GM18526 (cell line): ENCODE results near the gene ARHGAP18.

ENCODE experiments used
- POLR2A ChIP-seq: IDR thresholded peaks from 3 replicates; pipeline ENCODE4 v1.6.1; 2011; ENCODE audit not compliant: insufficient read length; ENCODE audit errors: extremely low read depth

ARHGAP18 gene

DNA sequence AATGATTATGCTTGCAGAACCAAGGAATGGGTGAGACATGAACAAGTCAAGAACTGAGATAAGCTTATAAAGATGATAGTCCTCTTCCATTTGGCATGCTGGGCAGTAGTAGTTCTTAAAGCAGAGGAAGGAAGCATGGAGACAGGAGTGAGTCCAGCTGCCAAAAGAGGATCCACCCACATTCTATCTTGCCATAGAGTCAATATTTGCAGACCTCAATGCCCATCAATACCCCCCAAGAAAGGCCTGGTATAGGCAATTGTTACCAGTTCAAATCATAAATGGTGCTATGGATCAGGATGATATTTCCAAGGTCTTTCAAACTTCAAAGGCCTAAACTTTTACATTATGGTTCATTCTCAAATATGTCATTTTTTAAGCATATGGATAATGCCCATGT, 4.8 kb downstream of the ARHGAP18 start:
- TF ChIP-seq POLR2A, result no peak

DNA sequence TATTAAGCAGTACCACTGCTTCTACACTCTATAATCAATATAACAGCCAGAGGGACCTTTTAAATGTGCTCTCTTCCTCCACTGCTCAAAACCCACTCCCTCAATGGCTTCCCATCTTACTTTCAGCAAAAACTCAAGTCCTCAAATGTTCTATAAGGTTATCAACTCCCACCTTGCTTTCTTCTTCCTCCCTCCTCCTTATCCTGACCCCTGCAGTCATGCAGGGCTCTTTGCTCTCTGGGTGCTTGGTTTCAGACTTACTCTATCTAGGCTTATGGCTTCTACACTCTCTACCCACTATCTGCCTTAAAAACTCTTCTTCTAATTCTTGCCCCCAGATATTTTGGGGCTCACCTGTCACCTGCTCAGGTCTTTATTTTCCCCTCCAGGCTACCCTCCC, 5.3 kb downstream of the ARHGAP18 start:
- TF ChIP-seq POLR2A, result no peak

DNA sequence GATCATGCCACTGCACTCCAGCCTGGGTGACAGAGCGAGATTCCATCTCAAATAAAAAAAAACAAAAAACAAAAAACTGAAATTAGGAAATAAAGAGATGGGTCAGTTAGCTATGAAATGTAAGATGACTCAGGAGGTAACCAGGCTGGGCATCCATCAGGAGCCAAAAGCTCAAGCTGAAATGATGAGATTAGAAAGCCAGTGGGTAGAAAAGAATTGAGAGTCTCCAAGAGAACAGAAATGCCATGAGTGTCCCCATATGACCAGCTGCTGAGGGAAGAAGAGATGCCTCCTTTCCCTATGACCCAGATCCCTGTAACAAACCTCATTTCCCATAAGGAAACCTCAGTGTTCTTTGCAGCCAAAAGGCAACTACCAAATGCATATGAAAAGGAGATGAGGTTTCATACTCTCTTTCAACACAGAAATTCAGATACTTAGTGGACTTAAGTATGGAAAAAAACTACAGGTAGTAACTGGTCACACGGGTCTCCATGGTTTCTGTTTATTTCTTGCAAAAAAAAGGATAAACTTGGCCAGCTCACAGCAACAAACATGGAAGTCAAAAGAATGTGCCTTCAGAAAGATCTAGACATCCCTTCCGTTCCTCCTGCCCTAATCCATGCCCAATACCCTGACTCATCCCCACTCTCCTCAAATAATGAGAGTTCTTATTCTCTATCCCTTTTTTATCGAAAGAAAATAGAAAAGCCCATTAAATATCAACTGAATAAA, 8.1 kb downstream of the ARHGAP18 start:
- no peak for TF ChIP-seq POLR2A

DNA sequence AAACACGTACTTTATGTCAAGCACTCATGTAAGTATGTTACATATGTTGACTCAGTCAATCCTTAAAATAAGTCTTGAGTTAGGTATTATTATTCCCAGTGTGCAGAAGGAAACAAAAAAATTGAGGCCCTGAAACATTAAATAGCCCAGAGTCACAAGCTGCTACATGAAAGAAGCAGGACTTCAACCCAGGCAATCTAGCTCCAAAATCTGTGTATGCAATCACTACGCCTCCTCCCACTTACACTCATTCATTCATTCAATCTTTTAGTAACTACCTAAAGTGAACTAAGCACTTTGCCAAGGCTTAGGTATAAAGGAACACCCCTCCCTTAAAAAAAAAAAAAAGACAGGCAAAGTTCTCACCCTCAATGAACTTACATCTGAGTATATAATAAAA, 9.3 kb downstream of the ARHGAP18 start:
- TF ChIP-seq POLR2A, result no peak

DNA sequence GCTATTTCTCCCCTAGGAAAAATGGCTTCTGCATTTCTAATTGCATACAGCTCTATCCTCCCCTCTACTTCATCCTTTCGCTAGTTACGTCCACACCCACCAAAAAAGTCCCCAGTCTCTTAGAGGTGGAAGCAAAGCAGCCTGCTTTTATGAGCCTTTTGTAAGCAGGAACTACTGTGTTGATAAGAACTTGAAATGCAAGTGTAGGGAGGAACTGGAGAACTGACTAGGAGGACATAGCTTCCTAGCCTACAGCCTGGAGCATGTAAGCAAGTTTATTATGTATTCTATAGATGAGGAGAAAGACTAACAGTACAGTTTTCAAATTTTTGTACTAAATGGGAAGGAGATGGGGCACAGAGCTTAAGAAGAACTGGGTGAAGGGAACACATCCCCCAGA, 10.3 kb downstream of the ARHGAP18 start:
- no peak for TF ChIP-seq POLR2A

DNA sequence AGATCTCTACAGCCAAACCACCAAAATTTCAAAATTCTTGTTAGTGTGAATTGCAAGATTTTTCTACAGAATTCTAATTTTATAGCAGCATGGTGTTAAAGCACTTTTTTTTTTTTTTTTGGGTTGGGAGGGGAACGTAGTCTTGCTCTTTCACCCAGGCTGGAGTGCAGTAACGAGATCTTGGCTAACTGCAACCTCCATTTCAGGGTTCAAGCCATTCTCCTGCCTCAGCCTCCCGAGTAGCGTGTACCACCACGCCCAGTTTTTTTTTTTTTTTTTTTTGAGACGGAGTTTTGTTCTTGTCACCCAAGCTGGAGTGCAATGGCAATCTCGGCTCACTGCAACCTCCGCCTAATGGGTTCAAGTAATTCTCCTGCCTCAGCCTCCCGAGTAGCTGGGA, 11.5 kb downstream of the ARHGAP18 start:
- TF ChIP-seq POLR2A, result no peak

DNA sequence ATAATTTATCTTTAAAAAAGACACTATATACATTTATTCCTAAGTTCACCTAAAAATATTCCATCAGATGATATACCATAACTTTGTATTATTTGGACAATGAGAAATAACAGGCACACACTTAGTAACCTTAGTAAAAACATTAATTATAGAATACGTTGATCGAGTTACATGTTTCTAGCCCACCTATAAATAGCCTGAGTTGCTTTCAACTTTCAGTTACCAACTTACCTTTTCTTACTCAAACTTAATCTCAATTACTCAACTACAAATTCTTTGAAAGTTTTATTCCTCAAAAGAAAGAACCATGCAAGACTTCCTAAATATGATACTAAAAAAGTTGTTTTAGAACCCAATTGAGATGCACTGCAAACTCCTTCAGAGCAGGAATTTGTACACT, 12.2 kb downstream of the ARHGAP18 start:
- no peak for TF ChIP-seq POLR2A

DNA sequence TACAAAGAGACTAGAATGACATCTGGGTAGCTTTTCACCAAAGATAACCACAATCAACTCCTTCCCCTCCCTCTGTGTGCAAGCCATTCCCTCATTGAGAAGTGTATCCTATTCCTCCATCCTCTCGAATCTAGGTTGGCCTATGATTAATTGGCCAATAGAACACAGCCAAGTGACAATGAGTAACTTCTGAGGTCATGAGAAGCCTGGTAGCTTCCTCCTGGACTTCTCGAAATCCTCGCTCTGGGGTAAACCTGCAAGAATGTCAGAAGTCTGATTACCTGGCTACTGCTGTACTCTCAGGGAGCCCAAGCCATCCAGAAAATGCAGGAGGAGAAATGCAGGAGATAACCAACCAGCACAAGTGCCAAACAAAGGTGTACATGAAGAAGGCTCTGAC, 13.1 kb downstream of the ARHGAP18 start:
- TF ChIP-seq POLR2A, result no peak

DNA sequence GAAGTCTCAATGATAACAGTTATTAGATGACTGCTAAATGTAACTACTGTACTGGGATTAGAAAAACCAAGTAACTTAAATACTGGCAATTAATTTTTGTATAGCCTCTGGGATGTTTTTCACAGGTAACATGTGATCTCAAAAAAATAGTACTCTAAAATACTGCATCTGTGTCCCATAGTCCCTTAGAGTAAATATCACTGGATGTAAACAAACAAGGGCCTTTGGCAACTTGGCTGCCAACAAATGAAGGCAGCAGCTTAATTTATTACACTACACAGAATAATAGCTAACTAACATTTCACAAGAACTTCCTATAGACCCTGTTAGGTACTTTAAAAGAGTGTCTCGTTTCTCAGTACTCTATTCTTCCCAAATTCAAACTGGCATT, 14.0 kb downstream of the ARHGAP18 start:
- no peak for TF ChIP-seq POLR2A

DNA sequence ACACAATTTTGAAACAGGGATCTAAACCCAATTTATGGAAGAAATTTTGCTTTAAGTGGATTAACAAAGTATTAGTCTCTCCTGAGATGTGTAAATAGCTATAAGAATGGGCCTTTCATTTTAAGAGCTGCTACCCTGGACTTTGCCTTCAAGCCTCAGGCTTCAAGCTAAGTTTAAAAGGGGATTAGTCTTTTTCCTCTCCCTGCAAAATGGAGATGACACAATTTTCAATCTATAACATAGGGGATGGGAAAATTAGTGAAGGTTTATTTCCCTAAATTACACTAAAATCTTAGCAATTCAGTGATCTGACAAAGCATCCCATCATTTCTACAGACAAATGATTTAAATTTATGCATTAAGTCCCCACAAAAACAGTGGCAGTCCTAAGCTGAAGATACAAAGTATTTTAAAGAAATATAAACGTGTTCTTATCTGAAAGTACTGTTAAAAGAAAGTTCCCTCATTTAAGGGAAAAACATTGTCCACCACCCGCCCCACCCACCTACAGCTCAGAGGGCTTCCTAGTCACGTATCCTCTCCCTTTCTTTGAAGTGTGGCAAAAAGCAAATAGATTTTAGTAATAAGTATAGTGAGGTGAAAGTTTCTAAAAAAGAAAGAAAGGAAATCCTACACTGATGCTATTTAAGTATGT, 14.5 kb downstream of the ARHGAP18 start:
- TF ChIP-seq POLR2A, result no peak

DNA sequence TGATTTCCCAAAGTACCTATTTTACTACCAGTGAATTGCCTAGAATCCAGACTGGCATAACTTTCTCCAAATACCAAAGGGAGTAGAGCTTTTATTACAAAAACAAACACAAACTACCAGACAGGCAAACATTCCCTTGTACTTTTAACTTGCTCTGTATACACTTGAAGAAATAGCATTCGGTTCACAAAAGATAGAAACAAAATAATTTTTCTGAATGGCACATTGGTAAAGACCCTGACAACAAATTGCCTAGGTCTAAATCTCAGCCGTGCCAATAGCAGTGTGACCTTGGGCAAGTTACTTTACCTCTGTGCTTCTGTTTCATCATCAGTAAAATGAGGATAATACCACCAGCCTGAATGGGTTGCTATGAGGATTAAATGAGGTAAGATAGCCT, 15.9 kb downstream of the ARHGAP18 start:
- no peak for TF ChIP-seq POLR2A

DNA sequence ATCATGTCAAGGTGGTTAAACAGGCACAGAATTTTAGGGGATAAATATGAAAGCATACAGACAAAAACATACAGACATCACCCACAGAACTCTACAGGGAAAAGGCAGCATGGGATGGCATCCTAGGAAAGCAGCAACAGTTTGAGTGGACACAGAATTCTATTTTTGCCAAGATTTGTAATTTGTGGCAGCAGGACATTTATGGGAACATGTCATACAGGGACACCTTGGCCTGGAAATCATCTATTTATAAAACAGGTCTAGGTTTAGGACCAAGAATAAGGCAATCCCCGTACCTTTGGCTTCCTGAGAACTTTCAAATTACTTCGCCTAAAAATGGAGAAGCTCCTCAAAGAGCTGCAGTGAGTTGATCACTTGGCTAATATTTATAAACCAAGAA, 17.5 kb downstream of the ARHGAP18 start:
- TF ChIP-seq POLR2A, result no peak

DNA sequence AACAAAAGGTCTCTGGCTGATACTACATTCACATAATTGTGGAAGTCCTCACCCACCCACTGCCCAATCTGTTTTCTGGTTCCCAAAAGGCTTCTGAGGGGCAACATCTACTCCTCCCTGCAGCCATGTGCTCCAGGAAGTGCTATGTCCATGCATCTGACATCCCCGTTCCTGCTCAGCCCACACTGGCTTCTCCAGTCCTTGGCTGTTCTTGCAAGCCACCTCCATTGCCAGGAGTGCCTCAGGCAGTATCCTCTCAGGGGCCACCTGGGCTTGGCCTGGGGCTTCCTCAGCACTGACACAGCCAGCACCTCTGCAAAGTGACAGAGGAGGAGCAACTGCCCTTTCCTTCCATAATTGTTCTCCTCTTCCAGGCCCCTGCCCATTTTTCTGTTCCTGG, 18.3 kb downstream of the ARHGAP18 start:
- no peak for TF ChIP-seq POLR2A

DNA sequence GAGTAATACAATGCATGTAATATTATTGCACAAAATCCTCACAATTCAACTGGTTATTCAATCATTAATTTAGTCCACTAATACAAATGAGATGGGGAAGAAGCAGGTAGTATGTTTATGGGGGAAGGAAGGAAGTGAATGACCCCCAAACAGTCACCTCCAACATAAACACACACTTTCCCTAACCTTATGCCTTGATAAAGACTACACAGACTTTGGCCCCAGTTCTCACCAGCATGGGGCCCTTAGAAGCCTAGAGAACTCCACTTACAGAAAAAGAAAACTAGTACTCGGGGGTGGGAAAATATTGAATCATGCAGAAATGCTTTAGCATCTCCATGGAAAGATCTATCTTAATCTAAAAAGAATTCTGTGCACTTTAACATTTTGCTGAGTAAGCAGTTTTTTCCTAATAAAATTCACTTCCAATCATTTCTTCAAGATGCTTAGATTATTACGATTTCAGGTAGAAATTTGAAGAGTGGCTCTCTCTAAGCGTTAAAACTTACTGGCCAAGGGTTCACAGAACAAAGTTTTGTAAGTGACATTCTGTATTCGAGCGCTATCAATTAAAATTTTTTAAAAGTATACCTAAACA, 18.8 kb downstream of the ARHGAP18 start:
- TF ChIP-seq POLR2A, result no peak

DNA sequence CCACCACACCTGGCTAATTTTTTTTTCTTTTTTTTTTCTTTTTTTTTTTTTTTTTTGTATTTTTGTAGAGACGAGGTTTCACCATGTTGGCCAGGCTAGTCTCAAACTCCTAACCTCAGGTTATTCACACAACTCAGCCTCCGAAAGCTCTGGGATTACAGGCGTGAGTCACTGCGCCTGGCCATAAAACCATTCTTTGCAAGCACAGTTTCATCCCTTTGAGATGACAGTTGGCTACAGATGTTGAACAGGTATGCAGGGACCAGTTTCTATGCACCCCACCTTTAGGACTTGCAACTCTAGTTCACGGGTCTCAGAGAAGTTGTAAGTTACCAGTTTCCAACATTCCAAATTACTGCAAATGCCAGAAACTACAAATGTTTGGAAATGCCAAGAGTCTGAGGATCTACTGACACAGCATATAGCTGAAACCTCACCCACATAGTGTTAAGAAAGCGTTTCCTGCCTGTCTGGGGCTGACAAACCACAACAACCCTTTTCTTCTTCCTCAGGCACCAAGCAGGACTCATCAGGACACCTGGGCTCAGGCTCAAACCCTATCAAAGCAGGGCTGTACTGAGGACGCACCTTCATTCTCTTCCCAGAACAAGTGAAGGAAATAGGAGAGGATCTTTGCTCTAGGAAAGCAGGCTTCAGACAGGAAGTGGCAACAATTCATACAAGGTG, 22.9 kb downstream of the ARHGAP18 start:
- no peak for TF ChIP-seq POLR2A

DNA sequence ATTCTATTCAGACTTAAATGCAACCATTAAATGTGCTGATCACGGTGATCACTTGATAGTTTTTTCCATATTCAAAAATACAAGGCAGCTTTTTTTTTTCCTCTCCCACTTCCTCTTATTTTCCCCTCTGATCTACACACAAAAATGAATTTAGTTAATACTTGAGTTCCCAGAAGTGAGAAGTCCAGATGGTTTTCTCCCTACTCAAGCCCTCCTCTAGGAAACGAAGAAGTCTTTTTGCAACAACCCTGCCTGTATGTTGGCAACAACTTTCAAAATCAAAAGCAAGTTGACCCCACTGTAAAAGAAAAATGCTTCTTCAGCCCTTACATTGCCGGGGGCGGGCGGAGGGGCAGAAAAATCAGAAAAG, 24.3 kb downstream of the ARHGAP18 start:
- no peak for TF ChIP-seq POLR2A
